IPS-18c (cell line): ENCODE measurements around the gene COL5A2.

ENCODE experiments used
- H3K4me3 ChIP-seq: 2 replicates; pipeline ENCODE4 v1.7.0; 2013; ENCODE audit warnings: low read depth, mild to moderate bottlenecking, low read length, moderate library complexity; ENCODE audit not compliant: insufficient read depth
- H3K9me3 ChIP-seq: one replicate; pipeline ENCODE4 v1.6.1; 2013; ENCODE audit warnings: mild to moderate bottlenecking, low read length, moderate library complexity; ENCODE audit not compliant: control insufficient read depth, insufficient read depth

The COL5A2 gene

GRCh38 chr2:189050165-189050712 is 129.3 kb downstream of the COL5A2 start:
- H3K9me3 ChIP-seq, result no peaks in the 10 kb centered on the region

DNA sequence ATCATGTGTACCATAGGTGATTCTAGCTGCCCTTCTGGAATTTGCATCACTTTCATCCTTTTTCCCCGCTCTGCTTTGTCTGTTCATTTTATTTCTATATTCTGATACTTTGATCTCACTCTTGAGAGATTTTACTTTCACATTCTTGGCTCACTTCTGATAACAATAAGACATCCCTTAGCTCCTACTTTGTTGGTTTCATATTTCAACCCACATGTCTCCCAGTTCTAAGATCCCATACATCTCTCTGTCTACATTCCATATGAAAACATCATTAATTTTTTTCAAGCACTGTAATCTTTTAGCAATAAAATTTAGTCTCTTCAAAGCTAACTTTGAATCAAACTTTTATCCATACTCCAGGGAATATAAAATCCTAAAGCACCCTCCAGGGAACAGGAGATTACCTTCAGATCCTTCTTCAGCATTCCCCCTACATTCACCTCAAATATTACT is 129.8 kb downstream of the COL5A2 start:
- H3K4me3 ChIP-seq, result no peak overlapping the region
- H3K9me3 ChIP-seq, result no peaks in the 10 kb centered on the region

More at GRCh38 chr2:189050165-189050712, 129.3 kb downstream of the COL5A2 start:
- no peak overlapping the region for H3K4me3 ChIP-seq

DNA sequence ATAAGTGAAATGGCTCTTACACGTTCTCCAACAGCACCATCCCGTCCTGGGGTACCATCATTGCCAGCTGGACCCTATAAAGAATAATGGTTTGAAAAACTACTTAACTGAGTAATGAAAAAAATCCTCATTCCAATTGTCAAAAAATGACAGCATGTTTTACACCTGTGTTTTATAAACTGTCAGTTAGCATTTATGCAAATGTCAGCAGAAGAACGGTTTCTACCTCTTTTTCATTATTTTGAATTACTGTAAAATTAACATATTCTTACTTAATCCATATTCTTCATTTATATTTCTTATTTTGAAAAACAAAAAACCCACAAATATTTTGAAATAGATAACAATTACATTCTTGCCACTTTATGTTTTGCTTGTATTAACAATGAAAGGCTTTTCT is 131.4 kb downstream of the COL5A2 start:
- Histone ChIP-seq H3K9me3 (no peaks in the 10 kb centered on the region), H3K4me3 (no peak overlapping the region)

- Histone ChIP-seq H3K4me3 (no peak overlapping the region), H3K9me3 (no peaks in the 10 kb centered on the region)
Measured at GRCh38 chr2:189047171-189047888, 132.2 kb downstream of the COL5A2 start.

- H3K4me3 ChIP-seq, result no peak overlapping the region
- no peaks in the 10 kb centered on the region for H3K9me3 ChIP-seq
Measured at GRCh38 chr2:189046320-189046719, 133.2 kb downstream of the COL5A2 start.

GRCh38 chr2:189045836-189046235 is 133.7 kb downstream of the COL5A2 start:
- no peaks in the 10 kb centered on the region for H3K9me3 ChIP-seq
- no peak overlapping the region for H3K4me3 ChIP-seq

DNA sequence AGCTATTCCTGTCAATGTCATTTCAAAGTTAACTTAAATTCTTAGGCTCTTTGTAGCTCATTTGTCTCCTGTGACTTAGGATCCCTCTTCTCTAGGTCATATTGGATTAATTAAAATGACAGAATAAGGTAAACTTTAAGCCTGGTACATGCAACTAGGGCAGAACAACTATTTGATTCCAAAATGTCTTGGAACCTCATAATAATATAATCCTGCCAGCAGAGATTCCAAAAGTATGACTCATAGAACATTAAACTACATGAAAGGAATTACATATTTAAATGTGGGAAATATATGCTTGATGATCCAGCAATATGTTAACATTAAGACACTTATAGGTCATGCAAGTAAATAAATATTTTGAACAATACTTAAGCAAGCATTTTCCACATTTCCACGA is 142.0 kb downstream of the COL5A2 start:
- Histone ChIP-seq H3K9me3 (no peaks in the 10 kb centered on the region), H3K4me3 (no peak overlapping the region)

DNA sequence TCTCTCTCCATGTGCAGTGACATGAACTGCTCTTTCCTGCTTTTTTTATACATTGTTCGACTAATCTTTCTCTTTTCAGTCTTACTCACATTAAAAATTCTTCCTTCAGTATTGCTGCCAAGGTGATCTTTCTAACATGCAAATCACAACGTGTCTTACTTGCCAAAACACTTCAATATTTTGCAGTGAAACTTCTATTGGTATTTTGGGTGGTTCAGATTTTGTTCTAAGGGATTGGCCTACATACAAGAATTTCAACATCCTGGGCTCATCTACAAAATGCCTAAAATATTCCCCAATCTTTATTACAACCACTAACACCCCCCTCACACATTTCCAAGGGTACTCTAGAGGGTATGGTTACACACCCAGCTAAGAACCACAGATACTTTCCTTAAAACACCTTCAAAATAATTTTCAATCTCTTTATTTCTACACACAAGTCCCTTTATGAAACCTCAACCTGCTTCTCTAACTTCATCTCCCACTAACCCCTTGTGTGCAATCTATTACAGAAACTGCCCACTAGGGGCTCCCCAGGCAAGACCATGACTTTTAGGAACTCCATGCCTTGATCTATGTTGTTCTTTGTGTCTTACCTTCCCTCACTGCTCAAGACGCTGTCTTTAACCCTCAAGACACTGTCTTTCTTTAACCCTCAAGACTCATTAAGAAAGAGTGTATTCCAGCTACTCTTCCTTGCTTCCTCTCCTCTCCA is 154.5 kb downstream of the COL5A2 start:
- H3K9me3 ChIP-seq, result no peaks in the 10 kb centered on the region
- no peak overlapping the region for H3K4me3 ChIP-seq

DNA sequence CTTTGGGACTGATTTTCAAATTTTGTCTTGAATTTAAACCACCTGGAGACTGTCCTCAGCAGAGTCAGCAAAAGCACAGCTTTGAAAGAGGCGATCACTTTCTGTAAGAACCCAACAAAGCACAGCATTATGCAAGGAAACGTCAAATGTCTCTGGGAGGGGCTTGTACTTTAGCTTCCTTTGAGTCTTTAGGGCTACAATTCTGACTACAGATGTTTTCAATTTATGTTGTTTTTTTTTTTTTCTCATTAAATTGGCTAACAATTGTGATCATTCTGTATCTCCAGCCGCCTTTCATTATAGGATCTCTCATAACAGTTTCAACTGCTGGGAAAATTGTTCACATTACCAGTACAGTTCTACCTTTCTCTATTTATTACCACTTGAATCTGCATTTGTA is 157.1 kb downstream of the COL5A2 start:
- no peak overlapping the region for H3K4me3 ChIP-seq
- no peaks in the 10 kb centered on the region for H3K9me3 ChIP-seq

DNA sequence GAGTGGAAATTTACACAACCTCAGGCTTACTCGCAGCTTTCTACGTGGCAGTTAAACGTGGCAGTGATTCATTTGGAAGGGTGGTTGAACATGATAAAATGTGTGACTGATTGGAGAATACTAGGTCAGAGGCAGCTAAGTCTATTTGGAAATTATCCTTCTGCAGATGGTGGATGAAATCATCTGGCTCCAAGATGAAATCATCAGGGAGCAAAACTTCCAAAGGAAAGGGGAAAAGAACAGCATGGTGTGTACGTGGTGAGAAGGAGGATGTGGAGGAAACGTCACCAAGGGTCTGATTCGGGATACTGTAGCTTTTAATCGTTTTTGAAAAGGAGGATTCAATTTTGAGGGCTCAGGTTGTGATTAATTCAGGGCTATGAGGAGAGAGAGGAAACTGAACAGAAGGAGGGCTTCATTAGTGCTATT is 157.5 kb downstream of the COL5A2 start:
- Histone ChIP-seq H3K4me3 (no peak overlapping the region), H3K9me3 (no peaks in the 10 kb centered on the region)

DNA sequence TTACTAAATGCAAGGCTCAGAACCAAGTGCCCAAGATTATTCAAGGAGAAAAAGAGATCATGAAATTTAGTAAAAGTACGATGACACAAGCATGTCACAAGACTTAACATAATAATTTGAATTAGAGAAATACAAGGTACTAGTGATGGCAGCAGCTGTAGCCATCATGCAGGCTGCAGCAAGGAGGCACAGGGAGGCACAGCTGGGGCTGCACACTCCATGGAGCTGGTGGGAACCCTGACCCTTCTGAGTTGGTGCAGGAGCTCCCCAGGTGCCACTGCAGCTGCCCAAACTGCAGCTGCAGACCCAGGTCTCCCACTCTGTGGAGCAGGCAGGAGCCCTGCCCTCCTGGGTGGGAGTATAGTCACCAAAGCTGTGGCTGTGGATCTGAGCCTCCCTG is 159.4 kb downstream of the COL5A2 start:
- Histone ChIP-seq H3K4me3 (no peak overlapping the region), H3K9me3 (no peaks in the 10 kb centered on the region)

- H3K4me3 ChIP-seq, result no peak overlapping the region
- no peaks in the 10 kb centered on the region for H3K9me3 ChIP-seq
Measured at GRCh38 chr2:189018631-189019030, 160.9 kb downstream of the COL5A2 start.

DNA sequence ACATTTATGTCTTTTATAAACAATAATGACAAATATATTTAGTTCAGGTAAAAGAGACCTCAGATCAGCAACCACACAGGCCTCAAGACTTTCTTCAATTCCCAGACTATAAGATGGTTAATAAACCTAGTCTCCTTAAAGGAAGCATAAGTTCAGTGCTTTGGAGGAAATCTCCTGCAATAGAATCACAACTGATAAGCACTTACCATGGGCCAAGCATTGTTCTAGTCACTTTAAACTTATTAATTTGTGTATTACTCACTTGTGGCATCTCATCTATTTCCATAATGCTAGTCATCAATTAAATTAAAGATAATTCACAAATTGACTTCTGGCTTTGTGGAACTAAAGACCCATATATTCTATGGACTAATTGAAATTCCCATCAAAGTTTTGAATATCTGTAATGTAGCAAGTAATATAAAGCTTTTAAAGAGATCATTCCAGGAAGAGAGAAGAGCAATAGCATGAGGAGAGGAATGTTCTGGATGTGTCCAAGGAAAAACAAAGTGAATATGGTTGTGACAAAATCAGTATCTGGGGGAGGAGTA is 163.2 kb downstream of the COL5A2 start:
- H3K9me3 ChIP-seq, result no peaks in the 10 kb centered on the region

DNA sequence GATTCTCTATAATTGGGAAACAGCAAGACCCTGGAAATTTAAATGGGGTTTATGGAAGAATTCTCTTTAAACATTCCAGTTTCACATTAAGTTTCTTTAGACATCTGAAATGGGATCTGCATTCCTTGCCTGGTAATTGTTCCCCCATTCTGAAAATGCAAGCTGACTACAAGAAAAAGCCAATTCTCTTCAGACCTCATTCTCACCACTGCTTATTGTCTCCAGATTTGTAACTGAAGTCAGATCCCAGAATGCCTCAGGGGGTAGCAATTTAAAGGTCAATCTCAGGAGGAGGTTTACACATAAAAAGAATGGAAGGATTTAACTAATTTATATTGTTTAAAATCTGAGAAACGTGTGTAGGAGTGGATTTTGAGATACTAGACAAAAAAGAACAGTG is 164.2 kb downstream of the COL5A2 start:
- Histone ChIP-seq H3K9me3 (no peaks in the 10 kb centered on the region), H3K4me3 (no peak overlapping the region)

More for the DNA sequence above, 163.2 kb downstream of the COL5A2 start:
- no peak overlapping the region for H3K4me3 ChIP-seq

GRCh38 chr2:189014449-189015138 is 165.0 kb downstream of the COL5A2 start:
- Histone ChIP-seq H3K9me3 (no peaks in the 10 kb centered on the region), H3K4me3 (no peak overlapping the region)

GRCh38 chr2:189013671-189014448 is 165.7 kb downstream of the COL5A2 start:
- Histone ChIP-seq H3K4me3 (no peak overlapping the region), H3K9me3 (no peaks in the 10 kb centered on the region)

DNA sequence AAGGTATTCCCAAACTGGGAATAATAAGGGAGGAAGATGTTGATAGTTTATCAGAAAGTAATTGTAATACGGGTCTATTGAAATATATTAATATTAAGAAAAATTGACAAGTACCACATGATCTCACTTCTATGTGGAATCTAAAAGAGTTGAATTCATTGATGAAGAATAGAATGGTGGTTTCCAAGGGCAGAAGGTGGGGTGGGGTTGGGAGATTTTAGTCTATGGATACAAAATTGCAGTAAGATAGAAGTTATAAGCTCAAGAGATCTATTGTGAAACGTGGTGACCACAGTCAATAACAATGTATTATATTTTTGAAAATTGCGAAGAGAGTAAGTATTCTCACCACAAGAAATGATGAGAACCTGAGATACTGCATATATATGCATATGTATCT is 166.5 kb downstream of the COL5A2 start:
- H3K4me3 ChIP-seq, result no peak overlapping the region
- no peaks in the 10 kb centered on the region for H3K9me3 ChIP-seq
